AG04450 (cell line): ENCODE results near the gene ZNF26. TPM values are rescaled to one million over a fixed set of nuclear protein-coding genes. Genes with fewer than 3 reads are reported as not detected.

ENCODE experiments used
- CTCF ChIA-PET: fragments of 300-600, 350-600 bp; formaldehyde crosslinking; extraction: SDS; loops from one replicate; lab custom pipeline; 2022; ENCODE audit warnings: antibody characterized with exemption, inconsistent platforms; lab: Charles Lee
- POLR2A ChIA-PET: fragments of 350-600 bp; formaldehyde crosslinking; extraction: SDS; loops from one replicate; lab custom pipeline; 2021; ENCODE audit warnings: antibody characterized with exemption, inconsistent platforms; lab: Yijun Ruan, JAX
- DNase-seq: peaks from one replicate; pipeline ENCODE4 v3.0.0-alpha.2; 2011; ENCODE audit warnings: low read depth, low spot score
- H3K27ac ChIP-seq: one replicate; pipeline ENCODE4 v1.5.1; 2012; ENCODE audit warnings: low read depth, low read length, control low read depth
- H3K27me3 ChIP-seq: one replicate; pipeline ENCODE4 v1.6.0; 2012; ENCODE audit warnings: low read length; ENCODE audit not compliant: control insufficient read depth, insufficient read depth
- H3K4me3 ChIP-seq: 2 replicates; pipeline ENCODE4 v1.5.1; 2011; ENCODE audit warnings: mild to moderate bottlenecking, low read depth, low read length, control low read depth
- H3K9me3 ChIP-seq: 2 replicates; pipeline ENCODE4 v1.5.1; 2012; ENCODE audit warnings: low read length; ENCODE audit not compliant: control insufficient read depth, insufficient read depth
- polyA plus RNA-seq: library from polyadenylated mRNA; depleted of rRNA; stranded (reverse); fragments of >200 nt; gene quantifications from 2 replicates; pipeline ENCODE4 v1.2.3, GENCODE V29; 2011
- TF ChIP-seq, protein P1 (sequence below): IDR thresholded peaks from 2 replicates; pipeline ENCODE4 v1.5.1; 2011; ENCODE audit warnings: low read depth, low read length, control low read depth, inconsistent platforms

The ZNF26 gene
- polyA plus RNA-seq, 1 experiment = 4.5 TPM

- no peaks in the 10 kb centered on the region for H3K27me3 ChIP-seq
- POLR2A ChIA-PET = interaction anchor here (0.7 kb wide), 1 partner anchor 51 kb away, joined by 3 read pairs; no protein-coding TSS in a partner anchor
Observed at GRCh38 chr12:133038118-133038709, 52.0 kb downstream of the ZNF26 start.

GRCh38 chr12:133046698-133047097 is 60.5 kb downstream of the ZNF26 start:
- H3K27me3 ChIP-seq = no peaks in the 10 kb centered on the region
- DNase-seq = no peak
- ChIA-PET CTCF (no interaction called here), POLR2A (no interaction called here)
- H3K4me3 ChIP-seq = no peak overlapping the region
- TF ChIP-seq, protein P1, sequence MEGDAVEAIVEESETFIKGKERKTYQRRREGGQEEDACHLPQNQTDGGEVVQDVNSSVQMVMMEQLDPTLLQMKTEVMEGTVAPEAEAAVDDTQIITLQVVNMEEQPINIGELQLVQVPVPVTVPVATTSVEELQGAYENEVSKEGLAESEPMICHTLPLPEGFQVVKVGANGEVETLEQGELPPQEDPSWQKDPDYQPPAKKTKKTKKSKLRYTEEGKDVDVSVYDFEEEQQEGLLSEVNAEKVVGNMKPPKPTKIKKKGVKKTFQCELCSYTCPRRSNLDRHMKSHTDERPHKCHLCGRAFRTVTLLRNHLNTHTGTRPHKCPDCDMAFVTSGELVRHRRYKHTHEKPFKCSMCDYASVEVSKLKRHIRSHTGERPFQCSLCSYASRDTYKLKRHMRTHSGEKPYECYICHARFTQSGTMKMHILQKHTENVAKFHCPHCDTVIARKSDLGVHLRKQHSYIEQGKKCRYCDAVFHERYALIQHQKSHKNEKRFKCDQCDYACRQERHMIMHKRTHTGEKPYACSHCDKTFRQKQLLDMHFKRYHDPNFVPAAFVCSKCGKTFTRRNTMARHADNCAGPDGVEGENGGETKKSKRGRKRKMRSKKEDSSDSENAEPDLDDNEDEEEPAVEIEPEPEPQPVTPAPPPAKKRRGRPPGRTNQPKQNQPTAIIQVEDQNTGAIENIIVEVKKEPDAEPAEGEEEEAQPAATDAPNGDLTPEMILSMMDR = no peak
- H3K9me3 ChIP-seq = peaks cover 73% of the 10 kb centered on the region
- H3K27ac ChIP-seq = no peak overlapping the region

More at GRCh38 chr12:133038118-133038709, 52.0 kb downstream of the ZNF26 start:
- TF ChIP-seq, protein P1 = no peak
- DNase-seq = no peak
- Histone ChIP-seq H3K9me3 (peaks cover 39% of the 10 kb centered on the region), H3K27ac (no peak overlapping the region), H3K4me3 (peak overlapping the region; percentile 75)
- CTCF ChIA-PET = no interaction called here

DNA sequence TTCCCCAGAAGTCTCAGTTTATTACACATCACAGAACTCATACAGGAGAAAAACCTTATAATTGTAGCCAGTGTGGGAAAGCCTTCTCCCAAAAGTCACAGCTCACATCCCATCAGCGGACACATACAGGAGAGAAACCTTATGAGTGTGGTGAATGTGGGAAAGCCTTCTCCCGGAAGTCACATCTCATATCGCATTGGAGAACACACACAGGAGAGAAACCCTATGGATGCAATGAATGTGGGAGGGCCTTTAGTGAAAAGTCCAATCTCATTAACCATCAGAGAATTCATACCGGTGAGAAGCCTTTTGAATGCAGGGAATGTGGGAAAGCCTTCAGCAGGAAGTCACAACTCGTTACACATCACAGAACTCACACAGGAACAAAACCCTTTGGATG is 71.3 kb downstream of the ZNF26 start:
- ChIA-PET POLR2A (no interaction called here), CTCF (no interaction called here)
- DNase-seq = no peak
- no peaks in the 10 kb centered on the region for H3K27me3 ChIP-seq
- TF ChIP-seq, protein P1 = no peak
- H3K4me3 ChIP-seq = no peak overlapping the region
- H3K27ac ChIP-seq = no peak overlapping the region
- H3K9me3 ChIP-seq = peaks cover 35% of the 10 kb centered on the region

DNA sequence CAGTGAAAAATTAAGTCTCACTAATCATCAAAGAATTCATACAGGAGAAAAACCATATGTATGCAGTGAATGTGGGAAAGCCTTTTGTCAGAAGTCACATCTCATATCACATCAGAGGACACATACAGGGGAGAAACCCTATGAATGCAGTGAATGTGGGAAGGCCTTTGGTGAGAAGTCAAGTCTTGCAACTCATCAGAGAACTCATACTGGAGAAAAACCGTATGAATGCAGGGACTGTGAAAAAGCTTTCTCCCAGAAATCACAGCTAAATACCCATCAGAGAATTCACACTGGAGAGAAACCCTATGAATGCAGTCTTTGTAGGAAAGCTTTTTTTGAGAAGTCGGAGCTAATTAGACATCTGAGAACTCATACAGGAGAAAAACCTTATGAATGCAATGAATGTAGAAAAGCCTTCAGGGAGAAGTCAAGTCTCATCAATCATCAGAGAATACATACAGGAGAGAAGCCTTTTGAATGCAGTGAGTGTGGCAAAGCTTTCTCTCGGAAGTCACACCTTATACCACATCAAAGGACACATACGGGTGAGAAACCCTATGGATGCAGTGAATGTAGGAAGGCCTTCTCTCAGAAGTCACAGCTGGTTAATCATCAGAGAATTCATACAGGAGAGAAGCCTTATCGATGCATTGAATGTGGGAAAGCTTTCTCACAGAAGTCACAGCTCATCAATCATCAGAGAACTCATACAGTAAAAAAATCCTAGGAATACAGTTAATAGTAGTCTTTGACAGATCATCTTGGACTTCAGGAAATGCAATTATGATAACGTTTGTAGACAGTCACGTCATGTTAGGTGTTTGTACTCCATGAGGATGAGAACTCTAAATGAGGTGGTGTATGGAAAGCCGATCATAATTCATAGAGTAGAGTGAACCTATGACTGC is 72.3 kb downstream of the ZNF26 start:
- ChIA-PET POLR2A (no interaction called here), CTCF (no interaction called here)
- Histone ChIP-seq H3K27me3 (no peaks in the 10 kb centered on the region), H3K4me3 (no peak overlapping the region), H3K9me3 (peaks cover 34% of the 10 kb centered on the region), H3K27ac (no peak overlapping the region)
- TF ChIP-seq, protein P1 = no peak
- DNase-seq = no peak

DNA sequence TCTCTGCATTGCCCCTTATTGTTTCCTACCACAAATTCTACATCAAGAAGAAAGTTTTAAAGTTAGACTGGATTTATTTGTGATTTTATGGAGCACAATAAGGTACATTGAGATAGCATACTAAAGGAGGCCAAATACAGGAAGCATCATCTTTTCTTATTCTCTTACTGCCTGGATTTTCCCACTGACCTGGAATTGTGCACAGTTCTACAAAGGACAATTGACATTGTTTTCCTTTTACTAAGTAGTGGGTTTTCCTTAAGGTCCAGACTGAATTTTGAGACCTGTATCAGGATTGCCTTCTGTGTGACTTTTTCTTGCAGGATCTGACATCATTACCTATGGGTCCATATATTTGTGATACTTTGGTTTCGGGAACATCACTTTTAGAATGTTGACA is 75.8 kb downstream of the ZNF26 start:
- no peak overlapping the region for H3K4me3 ChIP-seq
- TF ChIP-seq, protein P1 = no peak
- no peaks in the 10 kb centered on the region for H3K27me3 ChIP-seq
- no peak for DNase-seq
- POLR2A ChIA-PET = no interaction called here
- CTCF ChIA-PET = no interaction called here
- H3K9me3 ChIP-seq = peaks cover 51% of the 10 kb centered on the region
- no peak overlapping the region for H3K27ac ChIP-seq
